HG03432 (cell line): Measurements from ENCODE around the gene CHID1.

Experiments used
- ATAC-seq: cut with Tn5 transposase; IDR thresholded peaks from one replicate; pipeline ENCODE4 v1.9.1; 2021; ENCODE audit warnings: mild to moderate bottlenecking, moderate library complexity; ENCODE audit not compliant: unreplicated experiment

Gene CHID1

GRCh38 chr11:837990-838307, 72.7 kb downstream of the CHID1 start:
- no peak for ATAC-seq

- no peak for ATAC-seq
These were observed 73.2 kb downstream of the CHID1 start for GRCh38 chr11:837189-837989.

- ATAC-seq, result no peak
These were observed 73.9 kb downstream of the CHID1 start for GRCh38 chr11:836700-837099.

- ATAC-seq, result no peak
These were observed 74.3 kb downstream of the CHID1 start for GRCh38 chr11:836274-836673.

- ATAC-seq, result no peak
These were observed 76.0 kb downstream of the CHID1 start for GRCh38 chr11:834371-835316.

- ATAC-seq, result no peak
These were observed 76.7 kb downstream of the CHID1 start for GRCh38 chr11:833849-834311.

- peak; percentile 27 for ATAC-seq
These were observed 77.4 kb downstream of the CHID1 start for GRCh38 chr11:833114-833791.

GRCh38 chr11:832529-833113, 78.0 kb downstream of the CHID1 start, which contains the start of gene CD151:
Gene CD151, plus strand, starts transcription at chr11:832952. Its CDS starts 3,118 bp downstream, at chr11:836070.
- peak; percentile 42 for ATAC-seq

GRCh38 chr11:831961-832528, 78.6 kb downstream of the CHID1 start:
- no peak for ATAC-seq

- ATAC-seq, result no peak
These were observed 79.3 kb downstream of the CHID1 start for GRCh38 chr11:831118-831864.

- ATAC-seq, result peak; percentile 33
These were observed 80.1 kb downstream of the CHID1 start for GRCh38 chr11:830295-831117.

- ATAC-seq, result no peak
These were observed 80.7 kb downstream of the CHID1 start for GRCh38 chr11:829847-830294.

GRCh38 chr11:829176-829846, 81.3 kb downstream of the CHID1 start:
- ATAC-seq, result no peak

- no peak for ATAC-seq
These were observed 82.0 kb downstream of the CHID1 start for GRCh38 chr11:828506-829175.

GRCh38 chr11:827897-828192, 82.8 kb downstream of the CHID1 start, which contains the start of gene CRACR2B:
Gene CRACR2B, plus strand, starts transcription at chr11:827919. Its CDS starts 689 bp downstream, at chr11:828608.
- peak; percentile 11 for ATAC-seq

- peak; percentile 26 for ATAC-seq
These were observed 83.3 kb downstream of the CHID1 start for GRCh38 chr11:827146-827896.

- ATAC-seq, result no peak
These were observed 83.8 kb downstream of the CHID1 start for GRCh38 chr11:826836-827145.
